Kidney epithelial cell (primary cell): Measurements from ENCODE around the gene LPAR1. TPM values are rescaled to one million over a fixed set of nuclear protein-coding genes. Genes with fewer than 3 reads are reported as not detected.

Experiments
- DNase-seq: peaks from one replicate; pipeline ENCODE4 v3.0.0-alpha.2; 2010; ENCODE audit warnings: low read depth
- H3K27me3 ChIP-seq: 2 replicates; pipeline ENCODE4 v1.6.0; 2011; ENCODE audit warnings: low read length; ENCODE audit not compliant: control insufficient read depth, insufficient read depth
- H3K36me3 ChIP-seq: 2 replicates; pipeline ENCODE4 v1.5.1; 2011; ENCODE audit warnings: low read length; ENCODE audit not compliant: control insufficient read depth, insufficient read depth
- H3K4me3 ChIP-seq: 2 replicates; pipeline ENCODE4 v1.5.1; 2011; ENCODE audit warnings: low read depth, mild to moderate bottlenecking, control low read depth, low read length
- total RNA-seq: library from RNA; depleted of rRNA; stranded (reverse); fragments of >200 nt; gene quantifications from 2 replicates; pipeline ENCODE4 v1.2.3, GENCODE V29; 2015
- TF ChIP-seq, protein P1 (sequence below): IDR thresholded peaks from 2 replicates; pipeline ENCODE4 v1.5.1; 2011; ENCODE audit warnings: mild to moderate bottlenecking, moderate library complexity, low read length, control low read depth, inconsistent platforms; ENCODE audit not compliant: insufficient read depth, poor library complexity, severe bottlenecking

The LPAR1 gene
- total RNA-seq, 1 donor from 2014 or later: 6.4 TPM

DNA sequence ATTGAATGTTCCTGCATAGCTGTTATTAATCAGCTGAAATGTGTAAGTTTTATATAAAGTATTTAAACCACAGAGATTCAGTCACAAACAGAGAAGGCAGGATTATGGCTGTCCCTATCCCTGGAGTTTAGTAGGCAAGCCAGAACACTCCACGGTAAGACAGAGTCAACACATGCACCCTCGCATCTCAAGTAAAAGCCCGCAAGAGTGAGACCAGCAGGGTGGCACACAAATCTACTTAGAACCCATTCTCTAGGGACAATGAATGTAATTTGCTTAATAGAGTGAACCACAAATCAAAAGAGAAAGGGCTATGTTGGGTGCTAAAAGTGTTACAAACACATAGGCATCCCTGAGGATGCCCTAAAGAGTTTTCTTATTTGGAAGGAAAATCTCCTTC is 35.1 kb downstream of the LPAR1 start:
- H3K4me3 ChIP-seq: no peak overlapping the region
- H3K36me3 ChIP-seq: no peaks in the 10 kb centered on the region
- no peak for DNase-seq
- no peaks in the 10 kb centered on the region for H3K27me3 ChIP-seq
- TF ChIP-seq, protein P1, sequence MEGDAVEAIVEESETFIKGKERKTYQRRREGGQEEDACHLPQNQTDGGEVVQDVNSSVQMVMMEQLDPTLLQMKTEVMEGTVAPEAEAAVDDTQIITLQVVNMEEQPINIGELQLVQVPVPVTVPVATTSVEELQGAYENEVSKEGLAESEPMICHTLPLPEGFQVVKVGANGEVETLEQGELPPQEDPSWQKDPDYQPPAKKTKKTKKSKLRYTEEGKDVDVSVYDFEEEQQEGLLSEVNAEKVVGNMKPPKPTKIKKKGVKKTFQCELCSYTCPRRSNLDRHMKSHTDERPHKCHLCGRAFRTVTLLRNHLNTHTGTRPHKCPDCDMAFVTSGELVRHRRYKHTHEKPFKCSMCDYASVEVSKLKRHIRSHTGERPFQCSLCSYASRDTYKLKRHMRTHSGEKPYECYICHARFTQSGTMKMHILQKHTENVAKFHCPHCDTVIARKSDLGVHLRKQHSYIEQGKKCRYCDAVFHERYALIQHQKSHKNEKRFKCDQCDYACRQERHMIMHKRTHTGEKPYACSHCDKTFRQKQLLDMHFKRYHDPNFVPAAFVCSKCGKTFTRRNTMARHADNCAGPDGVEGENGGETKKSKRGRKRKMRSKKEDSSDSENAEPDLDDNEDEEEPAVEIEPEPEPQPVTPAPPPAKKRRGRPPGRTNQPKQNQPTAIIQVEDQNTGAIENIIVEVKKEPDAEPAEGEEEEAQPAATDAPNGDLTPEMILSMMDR: no peak

DNA sequence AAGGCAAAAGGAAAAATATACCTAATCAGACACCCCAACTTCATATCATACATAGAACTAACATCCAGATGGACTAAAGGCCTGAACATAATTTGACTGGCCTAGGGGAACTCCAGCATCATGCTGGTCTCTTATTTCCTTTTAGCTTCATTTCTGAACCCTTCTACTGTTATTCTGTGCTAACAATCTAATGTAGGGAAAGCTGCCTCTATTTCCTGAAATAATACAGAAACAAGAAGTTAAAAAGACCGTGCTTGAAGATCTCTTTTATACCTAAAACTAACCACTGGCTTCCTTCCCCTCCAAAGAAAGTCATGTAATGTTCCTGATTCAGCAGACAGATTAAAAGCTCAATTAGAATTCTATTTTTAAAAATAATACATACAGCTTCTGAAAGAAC is 36.7 kb downstream of the LPAR1 start:
- H3K36me3 ChIP-seq: no peaks in the 10 kb centered on the region
- TF ChIP-seq, protein P1: no peak
- H3K4me3 ChIP-seq: no peak overlapping the region
- no peak for DNase-seq
- H3K27me3 ChIP-seq: no peaks in the 10 kb centered on the region

DNA sequence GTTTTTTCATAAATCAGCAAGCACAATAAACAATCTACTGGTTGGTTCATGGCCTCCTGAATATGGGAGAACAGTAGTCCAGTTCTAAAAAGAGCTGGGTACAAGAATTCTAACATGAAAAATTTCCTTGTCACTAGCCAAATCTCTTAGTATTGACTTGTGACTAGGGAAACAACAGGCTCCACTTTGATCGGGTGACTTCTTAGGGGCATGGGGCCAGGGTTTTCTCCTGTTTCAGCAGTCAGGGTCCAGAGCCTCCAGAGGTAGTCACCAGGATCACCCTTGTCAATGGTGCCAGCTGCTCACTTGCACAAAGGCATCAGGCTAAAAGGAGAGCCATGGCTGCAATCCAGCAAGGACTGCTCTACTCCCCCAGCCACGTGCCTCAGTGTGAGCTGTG is 38.1 kb downstream of the LPAR1 start:
- Histone ChIP-seq H3K4me3 (no peak overlapping the region), H3K36me3 (no peaks in the 10 kb centered on the region), H3K27me3 (no peaks in the 10 kb centered on the region)
- TF ChIP-seq, protein P1: no peak
- DNase-seq: no peak

DNA sequence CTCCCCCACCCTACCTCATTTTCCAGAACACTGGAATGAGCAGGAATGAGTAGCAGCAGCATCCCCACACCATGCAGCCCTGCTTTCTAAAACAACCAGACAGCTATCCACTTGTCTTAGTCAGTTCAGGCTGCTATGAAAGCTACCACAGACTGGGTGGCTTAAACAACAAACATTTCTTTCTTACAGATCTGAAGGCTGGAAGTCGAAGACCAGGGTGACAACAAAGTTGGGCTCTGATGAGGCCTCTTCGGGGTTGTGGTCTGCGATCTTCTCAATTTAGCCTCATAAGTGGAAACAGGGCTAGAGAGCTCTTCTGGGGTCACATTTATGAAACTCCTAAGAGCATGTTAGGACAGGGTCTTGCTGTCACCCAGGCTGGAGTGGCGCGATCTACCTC is 38.9 kb downstream of the LPAR1 start:
- H3K27me3 ChIP-seq: no peaks in the 10 kb centered on the region
- no peaks in the 10 kb centered on the region for H3K36me3 ChIP-seq
- no peak overlapping the region for H3K4me3 ChIP-seq
- DNase-seq: no peak
- TF ChIP-seq, protein P1: no peak

DNA sequence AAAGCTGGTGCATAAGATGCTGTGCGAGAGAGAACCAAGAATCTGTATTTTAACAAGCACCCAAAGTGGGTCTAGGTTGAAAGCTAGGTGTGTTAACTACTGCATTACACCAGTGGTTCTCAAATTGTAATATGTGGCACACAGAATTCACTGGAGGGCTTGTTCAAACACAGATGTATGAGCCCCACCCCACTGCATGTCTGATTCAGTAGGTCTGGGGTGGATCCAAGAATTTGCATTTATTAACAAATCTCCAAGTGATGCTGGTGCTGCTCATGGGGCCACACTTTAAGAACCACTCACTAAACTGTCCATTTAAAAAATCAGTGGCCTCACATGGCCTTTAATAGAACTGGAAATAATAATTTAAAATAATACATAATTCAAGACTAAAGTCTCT is 40.4 kb downstream of the LPAR1 start:
- no peaks in the 10 kb centered on the region for H3K27me3 ChIP-seq
- no peak for DNase-seq
- no peak overlapping the region for H3K4me3 ChIP-seq
- H3K36me3 ChIP-seq: no peaks in the 10 kb centered on the region
- TF ChIP-seq, protein P1: no peak

DNA sequence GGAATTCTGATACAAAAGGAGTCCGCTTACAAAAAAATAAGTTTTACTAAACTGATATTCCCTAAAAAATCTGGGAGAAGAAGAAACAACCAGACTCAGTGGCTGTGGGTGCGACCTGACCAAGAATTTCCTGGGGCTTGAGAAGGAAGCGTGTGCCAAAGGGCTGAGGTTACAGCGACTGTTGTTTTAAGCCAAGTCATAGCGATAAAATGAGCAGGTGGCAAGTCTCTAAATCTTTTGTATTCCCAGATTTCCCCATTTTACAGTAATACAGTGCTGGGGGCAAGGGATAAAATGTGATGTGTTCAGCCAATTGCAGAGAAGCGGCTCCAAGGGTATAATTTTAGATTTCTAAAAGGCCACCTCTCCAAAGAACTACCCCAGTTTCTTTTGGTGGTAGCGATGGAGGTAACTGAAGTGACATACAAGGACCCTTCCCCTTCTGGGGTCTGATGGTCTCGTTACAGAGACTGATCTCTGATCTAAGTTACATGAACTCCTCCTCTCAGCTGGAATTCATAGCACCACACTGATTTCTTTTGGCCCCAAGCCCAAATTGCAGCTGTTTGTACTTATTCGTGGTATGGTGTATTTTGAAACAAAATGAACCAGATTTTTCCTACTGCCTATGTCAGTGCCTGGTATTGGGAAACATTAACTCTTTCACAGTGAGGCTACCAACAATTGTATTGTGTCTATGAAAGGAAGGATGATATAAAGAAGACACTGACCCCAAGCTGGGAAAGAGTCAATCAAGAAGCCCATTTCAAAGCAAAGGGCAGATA is 41.6 kb downstream of the LPAR1 start:
- Histone ChIP-seq H3K36me3 (no peaks in the 10 kb centered on the region), H3K27me3 (no peaks in the 10 kb centered on the region), H3K4me3 (no peak overlapping the region)
- TF ChIP-seq, protein P1: no peak
- DNase-seq: no peak
